ENCODE measurements around the gene CNPY3. TPM values are rescaled to one million over a fixed set of nuclear protein-coding genes. Genes with fewer than 3 reads are reported as not detected.
A peak's percentile ranks its signal among the peaks of the same experiment; 100 is the strongest.

The CNPY3 gene
- total and polyA plus RNA-seq, 4 donors = 20.5 to 60.3 (median 43.2) TPM

GRCh38 chr6:42911171-42912021 lies 17.9 kb upstream of the CNPY3 start:
- peak in 1 of 6 donors; percentile 34 for DNase-seq (ENCODE audit: low read depth in 4 of 6, low spot score in 6 of 6)
- peak overlapping the region; percentile 29 for H3K4me3 ChIP-seq (ENCODE audit: low read depth, low read length)
- H3K27me3 ChIP-seq (ENCODE audit: control insufficient read depth, insufficient read depth, low read length) = no peaks in the 10 kb centered on the region
- no peaks in the 10 kb centered on the region for H3K36me3 ChIP-seq (ENCODE audit: control insufficient read depth, insufficient read depth, low read length)
- H3K4me1 ChIP-seq (ENCODE audit: control insufficient read depth, insufficient read depth, low read length) = peaks cover 11% of the 10 kb centered on the region
- 5% methylated on average over 46 of the region's 49 CpGs for WGBS (ENCODE audit: insufficient coverage)
- H3K9me3 ChIP-seq (ENCODE audit: control insufficient read depth, insufficient read depth, low read length) = no peaks in the 10 kb centered on the region
- H3K27ac ChIP-seq (ENCODE audit: low read depth, low read length) = peak overlapping the region; percentile 40

DNA sequence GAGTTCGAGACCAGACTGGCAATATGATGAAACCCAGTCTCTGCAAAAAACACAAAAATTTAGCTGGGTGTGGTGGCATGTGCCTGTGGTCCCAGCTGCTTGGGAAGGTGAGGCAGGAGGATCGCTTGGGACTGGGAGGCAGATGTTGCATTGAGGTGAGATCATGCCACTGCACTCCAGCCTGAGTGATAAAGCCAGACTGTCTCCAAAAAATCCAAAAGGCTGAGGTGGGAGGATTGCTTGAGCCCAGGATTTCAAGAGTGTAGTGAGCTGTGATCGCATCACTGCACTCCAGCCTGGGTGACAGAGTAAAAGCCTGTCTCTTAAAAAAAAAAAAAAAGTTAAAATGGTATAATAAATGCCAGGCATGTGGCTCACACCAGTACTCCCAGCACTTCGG lies 14.7 kb upstream of the CNPY3 start:
- H3K27ac ChIP-seq (ENCODE audit: low read depth, low read length) = no peak overlapping the region
- H3K27me3 ChIP-seq (ENCODE audit: control insufficient read depth, insufficient read depth, low read length) = no peaks in the 10 kb centered on the region
- H3K9me3 ChIP-seq (ENCODE audit: control insufficient read depth, insufficient read depth, low read length) = no peaks in the 10 kb centered on the region
- peaks cover 11% of the 10 kb centered on the region for H3K4me1 ChIP-seq (ENCODE audit: control insufficient read depth, insufficient read depth, low read length)
- 86% methylated on average over 3 of the region's 4 CpGs for WGBS (ENCODE audit: insufficient coverage)
- no peak overlapping the region for H3K4me3 ChIP-seq (ENCODE audit: low read depth, low read length)
- DNase-seq (ENCODE audit: low read depth in 4 of 6, low spot score in 6 of 6) = no peak
- H3K36me3 ChIP-seq (ENCODE audit: control insufficient read depth, insufficient read depth, low read length) = no peaks in the 10 kb centered on the region

DNA sequence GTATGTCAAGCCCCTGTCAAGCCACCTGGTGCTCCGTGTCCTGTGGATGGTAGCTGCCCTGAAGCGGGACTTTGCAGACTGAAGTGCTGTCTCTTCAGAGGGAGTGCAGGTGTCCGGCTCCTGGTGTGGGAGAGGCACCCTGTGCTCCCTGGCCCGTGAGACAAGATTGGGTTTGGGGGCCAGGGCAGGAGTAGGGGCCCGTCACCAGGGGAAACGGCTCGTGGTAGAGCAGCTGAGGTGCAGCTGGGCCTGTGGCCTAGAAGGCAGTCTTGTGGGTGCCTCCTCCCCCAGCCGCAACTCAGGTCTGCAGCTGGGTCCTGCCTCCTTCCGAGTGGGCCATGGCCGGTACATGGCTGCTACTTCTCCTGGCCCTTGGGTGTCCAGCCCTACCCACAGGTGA lies 13.5 kb upstream of the CNPY3 start, which contains the start of gene PTCRA:
Gene PTCRA, plus strand, starts transcription at position 322 of the 400 bp plus-strand sequence. Its CDS starts 17 bp downstream, at position 339.
- DNase-seq (ENCODE audit: low read depth in 4 of 6, low spot score in 6 of 6) = no peak
- Histone ChIP-seq H3K27ac (ENCODE audit: low read depth, low read length) (no peak within 1 kb of the TSS), H3K9me3 (ENCODE audit: control insufficient read depth, insufficient read depth, low read length) (no peaks in the 10 kb centered on the region), H3K4me1 (ENCODE audit: control insufficient read depth, insufficient read depth, low read length) (peaks cover 11% of the 10 kb centered on the region), H3K27me3 (ENCODE audit: control insufficient read depth, insufficient read depth, low read length) (no peaks in the 10 kb centered on the region), H3K4me3 (ENCODE audit: low read depth, low read length) (no peak within 1 kb of the TSS), H3K36me3 (ENCODE audit: control insufficient read depth, insufficient read depth, low read length) (no peaks in the 10 kb centered on the region)
- WGBS (ENCODE audit: insufficient coverage) = 84% methylated on average over 10 of the region's 10 CpGs

DNA sequence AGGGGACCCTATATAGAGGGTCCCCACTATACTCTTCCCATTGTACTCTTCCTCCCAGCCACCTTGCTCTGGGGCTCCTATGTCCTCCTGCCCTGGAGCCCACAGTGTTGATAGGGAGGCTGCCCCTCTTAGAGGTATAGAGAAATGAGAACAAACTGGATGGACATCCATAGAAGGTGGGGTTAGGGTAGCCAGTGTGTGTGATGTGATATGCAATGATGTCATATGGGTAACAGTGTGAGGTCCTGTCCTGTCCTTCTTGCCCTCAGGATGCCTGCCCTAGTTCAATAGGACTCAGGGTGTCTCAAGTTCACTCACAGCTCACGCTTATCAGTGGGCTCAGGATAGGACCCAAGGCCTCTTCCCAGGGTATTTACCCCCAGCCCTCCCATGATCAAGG lies 13.0 kb upstream of the CNPY3 start:
- H3K4me1 ChIP-seq (ENCODE audit: control insufficient read depth, insufficient read depth, low read length) = peaks cover 7% of the 10 kb centered on the region
- no peak for DNase-seq (ENCODE audit: low read depth in 4 of 6, low spot score in 6 of 6)
- H3K27ac ChIP-seq (ENCODE audit: low read depth, low read length) = no peak overlapping the region
- H3K9me3 ChIP-seq (ENCODE audit: control insufficient read depth, insufficient read depth, low read length) = no peaks in the 10 kb centered on the region
- WGBS (ENCODE audit: insufficient coverage) = no CpG with 5 or more reads among the region's 1 CpG
- no peak overlapping the region for H3K4me3 ChIP-seq (ENCODE audit: low read depth, low read length)
- no peaks in the 10 kb centered on the region for H3K36me3 ChIP-seq (ENCODE audit: control insufficient read depth, insufficient read depth, low read length)
- no peaks in the 10 kb centered on the region for H3K27me3 ChIP-seq (ENCODE audit: control insufficient read depth, insufficient read depth, low read length)

DNA sequence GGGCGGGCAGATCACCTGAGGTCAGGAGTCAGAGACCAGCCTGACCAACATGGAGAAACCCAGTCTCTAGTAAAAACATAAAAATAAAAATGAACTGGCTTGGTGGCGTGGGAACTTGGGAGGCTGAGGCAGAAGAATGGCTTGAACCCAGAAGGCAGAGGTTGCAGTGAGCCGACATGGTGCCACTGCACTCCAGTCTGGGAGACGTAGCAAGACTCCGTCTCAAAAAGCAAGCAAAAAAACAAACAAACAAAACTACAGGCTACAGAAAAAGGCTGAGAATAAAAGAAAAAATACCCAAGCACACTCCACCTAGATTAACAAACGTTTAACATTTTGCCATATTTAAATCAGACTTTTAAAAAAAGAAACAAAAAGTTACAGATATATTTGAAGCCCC lies 7.5 kb upstream of the CNPY3 start:
- no peak for DNase-seq (ENCODE audit: low read depth in 4 of 6, low spot score in 6 of 6)
- Histone ChIP-seq H3K36me3 (ENCODE audit: control insufficient read depth, insufficient read depth, low read length) (no peaks in the 10 kb centered on the region), H3K4me3 (ENCODE audit: low read depth, low read length) (no peak overlapping the region), H3K27ac (ENCODE audit: low read depth, low read length) (no peak overlapping the region), H3K27me3 (ENCODE audit: control insufficient read depth, insufficient read depth, low read length) (peaks cover 4% of the 10 kb centered on the region), H3K9me3 (ENCODE audit: control insufficient read depth, insufficient read depth, low read length) (no peaks in the 10 kb centered on the region), H3K4me1 (ENCODE audit: control insufficient read depth, insufficient read depth, low read length) (no peaks in the 10 kb centered on the region)
- 67% methylated on average over 4 of the region's 6 CpGs for WGBS (ENCODE audit: insufficient coverage)

DNA sequence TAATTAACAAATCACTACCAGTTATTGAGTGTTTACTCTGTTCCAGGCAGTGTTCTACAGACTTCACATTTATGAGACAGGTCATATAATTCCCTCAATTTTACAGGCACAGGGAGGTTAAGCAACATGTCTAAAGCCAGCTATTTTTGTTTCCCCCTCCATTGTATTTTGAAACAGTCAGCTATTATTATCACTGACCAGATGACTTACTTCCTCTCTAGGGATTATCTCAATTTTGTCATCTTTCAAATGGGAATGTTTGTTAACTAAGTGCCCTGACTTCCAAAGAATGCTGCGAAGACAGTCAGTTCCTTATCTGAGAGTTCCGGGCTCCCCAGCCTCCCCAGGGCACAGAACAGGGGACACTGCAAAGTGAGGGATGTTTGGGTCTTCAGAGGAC lies 5.6 kb upstream of the CNPY3 start:
- Histone ChIP-seq H3K4me3 (ENCODE audit: low read depth, low read length) (no peak overlapping the region), H3K4me1 (ENCODE audit: control insufficient read depth, insufficient read depth, low read length) (peaks cover 6% of the 10 kb centered on the region), H3K9me3 (ENCODE audit: control insufficient read depth, insufficient read depth, low read length) (no peaks in the 10 kb centered on the region), H3K27me3 (ENCODE audit: control insufficient read depth, insufficient read depth, low read length) (peaks cover 4% of the 10 kb centered on the region), H3K36me3 (ENCODE audit: control insufficient read depth, insufficient read depth, low read length) (no peaks in the 10 kb centered on the region), H3K27ac (ENCODE audit: low read depth, low read length) (no peak overlapping the region)
- DNase-seq (ENCODE audit: low read depth in 4 of 6, low spot score in 6 of 6) = no peak
- 85% methylated on average over 2 of the region's 2 CpGs for WGBS (ENCODE audit: insufficient coverage)

- no peak for DNase-seq (ENCODE audit: low read depth in 4 of 6, low spot score in 6 of 6)
- H3K4me3 ChIP-seq (ENCODE audit: low read depth, low read length) = no peak overlapping the region
- H3K9me3 ChIP-seq (ENCODE audit: control insufficient read depth, insufficient read depth, low read length) = no peaks in the 10 kb centered on the region
- H3K4me1 ChIP-seq (ENCODE audit: control insufficient read depth, insufficient read depth, low read length) = peaks cover 6% of the 10 kb centered on the region
- H3K27me3 ChIP-seq (ENCODE audit: control insufficient read depth, insufficient read depth, low read length) = peaks cover 4% of the 10 kb centered on the region
- WGBS (ENCODE audit: insufficient coverage) = 43% methylated on average over 19 of the region's 23 CpGs
- H3K36me3 ChIP-seq (ENCODE audit: control insufficient read depth, insufficient read depth, low read length) = no peaks in the 10 kb centered on the region
- no peak overlapping the region for H3K27ac ChIP-seq (ENCODE audit: low read depth, low read length)
Measured at GRCh38 chr6:42925248-42925857, 3.9 kb upstream of the CNPY3 start.

DNA sequence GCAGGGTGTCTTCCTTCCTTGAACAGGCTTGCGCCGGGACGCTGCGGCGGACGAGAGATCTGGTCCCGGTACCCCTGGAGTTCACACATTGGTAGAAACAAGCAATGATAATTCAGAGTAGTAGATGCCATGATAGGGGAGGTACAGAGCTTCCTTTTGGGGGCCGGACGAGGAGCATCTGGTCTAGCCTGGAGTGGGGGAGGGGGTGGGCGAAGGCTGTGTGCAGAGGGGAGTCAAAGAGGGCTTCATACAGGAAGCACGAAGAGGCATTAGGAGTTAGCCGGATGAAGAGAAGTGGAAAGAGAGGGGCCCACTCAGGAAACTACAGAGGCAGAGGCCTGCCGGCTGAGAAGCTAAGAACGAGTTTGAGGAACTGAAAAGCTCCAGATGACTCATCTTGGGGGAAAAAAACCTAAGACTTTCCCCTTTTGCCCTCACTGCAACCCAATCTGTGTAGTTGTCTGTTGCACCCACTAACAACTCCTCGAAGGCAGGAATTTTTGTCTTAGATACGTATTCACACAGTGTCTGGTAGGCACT lies 611 bp downstream of the CNPY3 start:
- Histone ChIP-seq H3K4me3 (ENCODE audit: low read depth, low read length) (peak overlapping the region; percentile 79), H3K9me3 (ENCODE audit: control insufficient read depth, insufficient read depth, low read length) (no peaks in the 10 kb centered on the region), H3K27me3 (ENCODE audit: control insufficient read depth, insufficient read depth, low read length) (peaks cover 4% of the 10 kb centered on the region), H3K4me1 (ENCODE audit: control insufficient read depth, insufficient read depth, low read length) (peaks cover 23% of the 10 kb centered on the region), H3K27ac (ENCODE audit: low read depth, low read length) (peak overlapping the region; percentile 98), H3K36me3 (ENCODE audit: control insufficient read depth, insufficient read depth, low read length) (peaks cover 9% of the 10 kb centered on the region)
- 0% methylated on average over 9 of the region's 16 CpGs for WGBS (ENCODE audit: insufficient coverage)
- DNase-seq (ENCODE audit: low read depth in 4 of 6, low spot score in 6 of 6) = peak in 5 of 6 donors; percentile 19 to 83 (median 46)

DNA sequence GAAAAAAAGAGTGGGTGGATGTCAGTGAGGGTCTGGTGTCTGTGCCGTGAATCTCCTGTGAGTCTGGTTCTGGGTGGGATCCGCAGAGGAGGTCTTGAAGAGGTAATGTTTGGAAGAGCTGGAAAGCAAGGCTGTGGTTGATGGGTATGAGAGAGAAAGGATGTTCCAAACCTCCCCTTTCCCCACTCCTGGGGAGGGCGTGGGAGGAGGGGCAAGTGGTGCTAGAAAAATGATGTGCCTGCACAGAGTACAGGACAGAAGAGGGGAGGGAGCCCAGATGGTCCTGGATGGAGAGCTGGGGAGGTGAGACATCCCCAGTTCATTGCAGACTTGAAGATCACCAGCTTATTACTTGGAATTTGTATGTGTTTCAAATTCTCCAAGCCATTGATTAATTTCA lies 3.1 kb downstream of the CNPY3 start:
- Histone ChIP-seq H3K9me3 (ENCODE audit: control insufficient read depth, insufficient read depth, low read length) (no peaks in the 10 kb centered on the region), H3K27ac (ENCODE audit: low read depth, low read length) (no peak overlapping the region), H3K36me3 (ENCODE audit: control insufficient read depth, insufficient read depth, low read length) (peaks cover 25% of the 10 kb centered on the region), H3K4me3 (ENCODE audit: low read depth, low read length) (no peak overlapping the region), H3K4me1 (ENCODE audit: control insufficient read depth, insufficient read depth, low read length) (peaks cover 23% of the 10 kb centered on the region), H3K27me3 (ENCODE audit: control insufficient read depth, insufficient read depth, low read length) (no peaks in the 10 kb centered on the region)
- DNase-seq (ENCODE audit: low read depth in 4 of 6, low spot score in 6 of 6) = no peak
- WGBS (ENCODE audit: insufficient coverage) = no CpG with 5 or more reads among the region's 3 CpGs

Data from spinal cord (tissue), 10 donors.